H9 (cell line): ENCODE results near the gene ELOA. TPM values are rescaled to one million over a fixed set of nuclear protein-coding genes. Genes with fewer than 3 reads are reported as not detected.

ENCODE experiments used
- DNase-seq: peaks from one replicate; pipeline ENCODE4 v3.0.0-alpha.2; 2017
- H2AFZ ChIP-seq: one replicate; pipeline ENCODE4 v1.6.1; 2013; ENCODE audit warnings: mild to moderate bottlenecking, low read length, control low read depth, moderate library complexity
- H2AK5ac ChIP-seq: 2 replicates; pipeline ENCODE4 v1.6.1; 2013; ENCODE audit warnings: low read length, control low read depth, mixed read lengths; ENCODE audit not compliant: insufficient read length
- H2BK120ac ChIP-seq: one replicate; pipeline ENCODE4 v1.6.1; 2013; ENCODE audit warnings: low read depth, mild to moderate bottlenecking, low read length, control low read depth, inconsistent platforms; ENCODE audit not compliant: poor library complexity, severe bottlenecking
- H2BK12ac ChIP-seq: 2 replicates; pipeline ENCODE4 v1.6.1; 2013; ENCODE audit warnings: low read length, control low read depth, mixed read lengths, low read depth; ENCODE audit not compliant: insufficient read length
- H2BK15ac ChIP-seq: 2 replicates; pipeline ENCODE4 v1.6.1; 2013; ENCODE audit warnings: low read depth, low read length, control low read depth
- H2BK20ac ChIP-seq: one replicate; pipeline ENCODE4 v1.6.1; 2013; ENCODE audit warnings: low read depth, mild to moderate bottlenecking, low read length, control low read depth, inconsistent platforms; ENCODE audit not compliant: poor library complexity, severe bottlenecking
- H2BK5ac ChIP-seq: 2 replicates; pipeline ENCODE4 v1.6.1; 2013; ENCODE audit warnings: low read length, control low read depth, mixed read lengths; ENCODE audit not compliant: insufficient read length
- H3K14ac ChIP-seq: 2 replicates; pipeline ENCODE4 v1.6.1; 2013; ENCODE audit warnings: low read length, control low read depth; ENCODE audit not compliant: insufficient read depth
- H3K18ac ChIP-seq: 2 replicates; pipeline ENCODE4 v1.6.1; 2013; ENCODE audit warnings: low read depth, mild to moderate bottlenecking, mixed read lengths, low read length, control low read depth; ENCODE audit not compliant: insufficient read length
- H3K23ac ChIP-seq: 2 replicates; pipeline ENCODE4 v1.6.1; 2013; ENCODE audit warnings: low read length, control low read depth, mixed read lengths, low read depth; ENCODE audit not compliant: insufficient read length
- H3K23me2 ChIP-seq: 2 replicates; pipeline ENCODE4 v1.6.1; 2013; ENCODE audit warnings: low read depth, mild to moderate bottlenecking, mixed read lengths, low read length, control low read depth; ENCODE audit not compliant: insufficient read length, poor library complexity, severe bottlenecking
- H3K27ac ChIP-seq: 2 replicates; pipeline ENCODE4 v1.5.1; 2013; ENCODE audit warnings: low read length, control low read depth, mixed read lengths, low read depth; ENCODE audit not compliant: insufficient read length
- H3K27me3 ChIP-seq: 2 replicates; pipeline ENCODE4 v1.6.1; 2013; ENCODE audit warnings: low read length, control low read depth, inconsistent platforms; ENCODE audit not compliant: insufficient read depth
- H3K4ac ChIP-seq: 2 replicates; pipeline ENCODE4 v1.6.1; 2013; ENCODE audit warnings: low read depth, mild to moderate bottlenecking, control low read depth, inconsistent platforms, low read length, moderate library complexity
- H3K4me1 ChIP-seq: 2 replicates; pipeline ENCODE4 v1.6.1; 2013; ENCODE audit warnings: low read length, control low read depth, inconsistent platforms; ENCODE audit not compliant: insufficient read depth
- H3K4me2 ChIP-seq: 2 replicates; pipeline ENCODE4 v1.6.1; 2013; ENCODE audit warnings: low read length, control low read depth, mixed read lengths; ENCODE audit not compliant: insufficient read length, insufficient read depth
- H3K56ac ChIP-seq: 2 replicates; pipeline ENCODE4 v1.6.1; 2013; ENCODE audit warnings: low read depth, mild to moderate bottlenecking, mixed read lengths, low read length, control low read depth; ENCODE audit not compliant: insufficient read length
- H3K79me1 ChIP-seq: 2 replicates; pipeline ENCODE4 v1.6.1; 2013; ENCODE audit warnings: low read depth, mild to moderate bottlenecking, moderate library complexity, low read length, control low read depth, inconsistent platforms; ENCODE audit not compliant: insufficient read depth, poor library complexity, severe bottlenecking
- H3K79me2 ChIP-seq: 2 replicates; pipeline ENCODE4 v1.6.1; 2013; ENCODE audit warnings: low read length, control low read depth, inconsistent platforms; ENCODE audit not compliant: insufficient read depth
- H3K9ac ChIP-seq: 2 replicates; pipeline ENCODE4 v1.6.1; 2013; ENCODE audit warnings: low read length, control low read depth, mixed read lengths; ENCODE audit not compliant: insufficient read length; ENCODE audit errors: extremely low read depth
- H3K9me3 ChIP-seq: one replicate; pipeline ENCODE4 v1.6.1; 2013; ENCODE audit warnings: low read depth, low read length, inconsistent platforms; ENCODE audit not compliant: control insufficient read depth
- H3T11ph ChIP-seq: one replicate; pipeline ENCODE4 v1.6.1; 2013; ENCODE audit warnings: mild to moderate bottlenecking, low read length, control low read depth, inconsistent platforms
- H4K20me1 ChIP-seq: one replicate; pipeline ENCODE4 v1.6.1; 2013; ENCODE audit not compliant: control insufficient read depth, insufficient read length, insufficient read depth
- H4K5ac ChIP-seq: 2 replicates; pipeline ENCODE4 v1.6.1; 2013; ENCODE audit warnings: low read depth, mild to moderate bottlenecking, mixed read lengths, low read length, control low read depth; ENCODE audit not compliant: insufficient read length
- H4K8ac ChIP-seq: replicated peaks from 2 replicates; pipeline ENCODE4 v1.6.1; 2013; ENCODE audit warnings: low read length, control low read depth, mixed read lengths, low read depth; ENCODE audit not compliant: insufficient read length
- H4K91ac ChIP-seq: 2 replicates; pipeline ENCODE4 v1.6.1; 2013; ENCODE audit warnings: low read depth, mild to moderate bottlenecking, moderate library complexity, mixed read lengths, low read length, control low read depth; ENCODE audit not compliant: insufficient read length
- H3K27ac Mint-ChIP-seq, 3 experiments: 2 replicates in 2 of 3; 3 replicates in 1 of 3; pipeline ENCODE4 v1.8.0; 2020 to 2021; ENCODE audit warnings: mixed read lengths in 3 of 3, mild to moderate bottlenecking in 1 of 3, moderate library complexity in 1 of 3
- H3K27me3 Mint-ChIP-seq: 2 replicates; pipeline ENCODE4 v1.8.0; 2021; ENCODE audit warnings: low read depth, mild to moderate bottlenecking, moderate library complexity, mixed read lengths
- H3K36me3 Mint-ChIP-seq, 3 experiments: 2 replicates in 2 of 3; 3 replicates in 1 of 3; pipeline ENCODE4 v1.8.0; 2020 to 2021; ENCODE audit warnings: low read depth in 3 of 3, mixed read lengths in 3 of 3; ENCODE audit not compliant: insufficient read depth in 1 of 3
- H3K4me1 Mint-ChIP-seq, 2 experiments: 2 replicates each; pipeline ENCODE4 v1.8.0; 2020; ENCODE audit warnings: mixed read lengths in 2 of 2
- H3K4me3 Mint-ChIP-seq, 2 experiments: 2 replicates in 1 of 2; 3 replicates in 1 of 2; pipeline ENCODE4 v1.8.0; 2020 to 2021; ENCODE audit warnings: mild to moderate bottlenecking in 2 of 2, mixed read lengths in 2 of 2, moderate library complexity in 1 of 2
- H3K9me3 Mint-ChIP-seq, 2 experiments: 2 replicates in 1 of 2; 3 replicates in 1 of 2; pipeline ENCODE4 v1.8.0; 2020; ENCODE audit warnings: mild to moderate bottlenecking in 2 of 2, mixed read lengths in 2 of 2, moderate library complexity in 1 of 2
- CTCF ChIP-seq: fragments of 200-600 bp; sonication (generic); conservative IDR thresholded peaks from 3 replicates; pipeline ENCODE4 v1.8.0; 2021; ENCODE audit warnings: antibody characterized with exemption, mild to moderate bottlenecking
- WGBS: extraction: QIAGEN DNeasy Blood & Tissue Kit; methylation state at CpG from one replicate; pipeline ENCODE4 v1.1.7; 2013; ENCODE audit warnings: missing lambda C conversion rate, low lambda C conversion rate, mixed read lengths; ENCODE audit not compliant: insufficient read length; ENCODE audit errors: extremely low coverage; 5-methylcytosine and 5-hydroxymethylcytosine counted together
- total RNA-seq: library from RNA; stranded (reverse); gene quantifications from 2 replicates; pipeline ENCODE4 v1.2.1, GENCODE V29; 2021

ELOA gene
- total RNA-seq, 1 experiment from 2014 or later = 66.2 TPM

GRCh38 chr1:23699280-23700179 is 43.7 kb upstream of the ELOA start:
- no peak for DNase-seq
- Histone ChIP-seq H3K27me3 (no peaks in the 10 kb centered on the region), H2AK5ac (no peak overlapping the region), H3T11ph (no peak overlapping the region), H3K4me1 (no peaks in the 10 kb centered on the region), H4K5ac (no peak overlapping the region), H3K4ac (no peak overlapping the region), H3K23me2 (no peaks in the 10 kb centered on the region), H3K18ac (no peak overlapping the region), H3K14ac (no peak overlapping the region), H2BK15ac (no peak overlapping the region), H4K8ac (no peak overlapping the region), H3K9ac (no peak overlapping the region), H3K9me3 (no peaks in the 10 kb centered on the region), H2BK120ac (no peak overlapping the region), H3K23ac (no peak overlapping the region), H3K56ac (no peak overlapping the region), H4K91ac (no peak overlapping the region), H2BK20ac (no peak overlapping the region), H3K4me2 (no peak overlapping the region), H3K27ac (no peak overlapping the region), H2BK12ac (no peak overlapping the region), H3K79me1 (peaks cover 15% of the 10 kb centered on the region), H2AFZ (no peak overlapping the region), H4K20me1 (no peaks in the 10 kb centered on the region), H3K79me2 (peaks cover 15% of the 10 kb centered on the region; the same call in 1 of the 2 replicates), H2BK5ac (no peak overlapping the region)
- Mint-ChIP-seq H3K27ac (no peak overlapping the region; a peak in 1 of 7 replicates), H3K36me3 (peaks cover 67 to 88% (median 86%) of the 10 kb centered on the region in 3 experiments), H3K27me3 (no peaks in the 10 kb centered on the region; the same call in 1 of the 2 replicates), H3K9me3 (no peaks in the 10 kb centered on the region), H3K4me3 (peak overlapping the region in 1 of 2 experiments; percentile 51; a peak in 1 of 5 replicates), H3K4me1 (peaks cover 17 to 20% of the 10 kb centered on the region in 2 experiments)
- no peak for TF ChIP-seq CTCF
- WGBS = no CpG with 5 or more reads among the region's 7 CpGs
